ENCODE data around the gene TTC24.
A peak's percentile ranks its signal among the peaks of the same experiment; 100 is the strongest.

TTC24 gene

DNA sequence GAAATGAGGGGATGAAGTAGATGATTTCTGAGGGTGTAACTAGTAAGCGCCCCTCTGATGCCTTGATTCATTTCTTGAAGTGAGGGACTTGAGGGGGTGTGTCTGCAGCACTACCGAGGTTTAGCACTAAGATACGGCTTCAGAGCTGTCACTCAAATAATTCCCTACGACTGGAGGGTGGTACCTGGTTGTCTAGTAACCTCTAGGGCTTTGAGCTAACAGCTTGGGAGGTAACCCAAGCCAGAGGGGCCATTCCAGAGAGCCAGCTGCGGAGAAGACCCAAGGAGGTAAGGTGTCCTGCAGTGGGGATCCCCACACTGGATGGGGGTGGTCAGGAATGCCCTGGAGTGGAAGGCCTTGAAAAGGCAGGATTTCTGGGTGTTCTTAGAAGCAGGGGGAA, at the start of gene TTC24:
TSS of gene TTC24 (plus strand) at position 252 of the 400 bp plus-strand sequence. CDS start 1,642 bp downstream, outside the sequence.
- no peak for DNase-seq (ENCODE audit: low read depth)

DNA sequence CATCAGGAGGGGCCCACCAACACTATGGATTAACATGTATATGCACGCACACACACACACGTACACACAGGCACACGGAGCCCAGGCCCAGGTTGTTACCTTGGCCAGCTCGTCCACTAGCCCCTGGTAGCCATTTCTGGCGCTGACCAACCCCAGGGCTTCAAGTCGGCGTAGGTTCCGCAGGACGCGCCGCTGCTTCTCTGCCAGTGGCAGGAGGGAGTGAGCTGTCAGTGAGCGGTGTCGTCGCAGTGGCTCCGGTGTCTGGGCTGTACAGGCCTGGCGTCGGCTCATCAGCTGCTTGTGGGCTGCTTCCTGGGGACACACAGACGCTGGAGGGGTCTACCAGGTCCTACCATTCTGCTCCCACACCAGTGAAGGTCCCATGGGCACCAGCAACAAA, 49.5 kb upstream of the TTC24 start:
- no peak for DNase-seq (ENCODE audit: low read depth)

DNA sequence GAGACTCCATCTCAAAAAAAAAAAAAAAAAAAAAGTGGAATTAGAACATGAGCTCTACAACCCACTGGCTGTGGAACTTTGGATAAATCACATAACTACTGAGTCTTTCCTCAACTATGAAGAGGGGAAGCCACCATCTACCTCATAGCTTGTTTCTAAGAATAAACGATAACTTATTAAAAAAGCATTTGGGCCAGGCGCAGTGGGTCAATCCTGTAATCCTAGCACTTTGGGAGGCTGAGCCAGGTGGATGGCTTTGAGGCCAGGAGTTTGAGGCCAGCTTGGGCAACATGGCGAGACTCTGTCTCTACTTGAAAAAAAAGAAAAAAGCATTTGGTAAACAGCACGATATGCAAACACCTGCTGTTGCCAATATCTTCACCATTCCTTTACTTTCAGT, 47.1 kb upstream of the TTC24 start:
- DNase-seq (ENCODE audit: low read depth) = no peak

DNA sequence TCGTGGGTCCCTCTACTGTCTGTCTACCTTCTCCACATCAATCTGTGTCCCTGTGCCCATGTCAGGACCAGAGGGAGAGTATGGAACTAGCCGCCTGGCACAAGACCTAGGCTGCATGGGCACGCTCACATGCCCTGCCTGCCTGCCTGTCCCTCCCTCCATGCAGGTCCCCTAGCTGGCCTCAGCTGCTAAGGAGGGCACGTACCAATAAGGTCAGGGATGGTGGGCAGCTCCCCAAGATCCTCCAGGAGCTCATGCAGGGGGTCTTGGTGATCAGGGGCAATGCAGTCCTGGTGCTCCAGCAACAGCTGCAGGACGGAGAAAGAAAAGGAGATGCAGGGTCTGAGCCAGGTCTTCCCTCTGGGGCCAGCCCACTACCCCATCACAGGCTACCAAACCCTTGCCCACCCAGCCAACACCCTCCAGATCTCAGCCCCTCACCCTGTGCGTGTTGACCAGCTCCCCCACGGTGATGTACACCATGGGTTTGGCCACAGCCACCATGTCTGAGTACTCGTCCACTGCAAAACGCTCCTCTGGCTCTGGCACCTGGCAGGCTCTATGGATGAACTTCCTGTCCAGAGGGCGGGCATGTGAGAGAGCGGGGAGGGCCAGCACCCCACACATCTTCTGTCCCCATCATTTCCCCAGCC, 45.8 kb upstream of the TTC24 start:
- DNase-seq (ENCODE audit: low read depth) = no peak

DNA sequence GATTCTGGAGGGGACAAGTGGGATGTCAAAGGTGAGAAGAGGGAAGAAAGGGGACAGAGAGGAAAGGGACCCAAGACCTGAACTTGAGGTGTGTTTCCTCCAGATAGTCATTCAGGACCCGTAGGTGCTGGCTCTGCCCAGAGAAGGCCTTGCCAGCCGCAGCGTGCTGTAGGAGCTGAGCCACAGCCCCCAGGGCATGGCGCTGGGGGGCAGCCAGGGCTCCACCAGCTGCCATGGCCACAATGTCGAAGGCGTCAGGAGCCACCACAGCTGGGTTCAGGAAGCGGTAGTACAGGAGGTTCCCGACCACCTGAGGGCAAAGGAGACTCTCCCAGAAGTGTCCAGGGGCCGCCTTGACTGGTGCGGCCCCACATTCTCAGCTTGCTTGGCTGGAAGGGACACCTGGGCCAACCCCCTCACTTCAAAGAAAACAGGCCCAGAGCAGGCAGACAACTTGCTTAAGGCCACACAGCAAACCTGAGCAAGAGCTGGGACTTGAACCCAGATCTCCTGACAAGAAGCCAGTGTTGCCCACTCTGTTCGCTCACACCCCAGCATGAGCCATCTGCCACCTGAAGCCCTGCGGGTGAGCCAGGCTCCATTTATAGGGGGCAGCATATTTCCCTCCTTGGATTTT, 45.0 kb upstream of the TTC24 start:
- no peak for DNase-seq (ENCODE audit: low read depth)

DNA sequence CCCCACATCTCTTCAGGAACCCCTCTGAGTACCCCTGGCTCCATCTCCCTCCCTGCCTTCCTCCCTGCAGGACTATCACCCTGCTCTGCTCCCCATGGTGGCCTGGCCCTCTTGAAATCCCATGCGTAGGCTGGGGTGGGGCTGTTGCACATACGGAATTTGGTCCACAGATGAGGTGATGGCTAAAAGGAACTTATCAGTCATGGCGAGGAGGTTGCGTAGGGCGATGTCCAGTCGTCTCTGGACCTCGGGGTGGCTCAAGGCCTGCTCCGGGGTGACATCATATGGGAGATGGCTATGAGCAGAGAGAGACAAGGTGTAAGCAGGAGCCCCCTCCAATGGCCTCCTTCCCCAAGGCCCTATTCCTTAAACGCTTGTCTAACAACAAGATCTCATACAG, 42.5 kb upstream of the TTC24 start:
- DNase-seq (ENCODE audit: low read depth) = no peak

DNA sequence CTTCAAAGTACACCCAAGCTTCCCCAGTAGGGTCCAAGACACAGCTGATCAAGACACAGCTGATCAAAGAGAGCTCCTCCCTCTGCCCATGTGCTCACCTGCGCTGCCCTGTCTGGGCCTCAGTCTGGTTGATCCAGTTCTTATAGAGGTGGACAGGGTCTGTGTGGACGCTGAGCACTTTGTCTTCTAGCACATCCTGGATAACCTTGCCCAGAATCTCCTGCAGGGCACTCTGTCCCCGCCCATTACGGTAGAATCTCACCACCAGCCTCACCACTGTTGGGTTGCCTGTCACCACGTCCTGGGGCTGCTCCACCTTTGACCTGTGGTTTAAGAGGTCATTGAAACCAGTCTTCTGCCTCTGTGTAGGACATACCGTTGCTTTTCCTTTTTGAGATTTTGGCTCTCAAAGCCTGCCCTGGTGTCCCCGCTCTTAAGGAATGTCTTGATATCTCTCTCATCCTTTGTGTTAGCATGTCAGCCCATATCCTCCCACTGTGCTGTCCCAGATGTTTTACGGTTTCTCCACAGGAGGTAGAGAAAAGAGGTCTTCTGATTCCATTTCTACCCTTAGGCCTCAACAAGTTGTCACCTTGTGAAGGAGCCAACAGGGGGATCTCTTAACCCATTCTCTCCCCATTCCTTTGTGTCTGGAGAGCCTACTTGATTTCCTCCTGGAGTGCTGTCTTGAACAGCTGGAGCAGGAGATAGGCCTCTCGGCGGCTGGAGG, 40.6 kb upstream of the TTC24 start:
- DNase-seq (ENCODE audit: low read depth) = no peak

DNA sequence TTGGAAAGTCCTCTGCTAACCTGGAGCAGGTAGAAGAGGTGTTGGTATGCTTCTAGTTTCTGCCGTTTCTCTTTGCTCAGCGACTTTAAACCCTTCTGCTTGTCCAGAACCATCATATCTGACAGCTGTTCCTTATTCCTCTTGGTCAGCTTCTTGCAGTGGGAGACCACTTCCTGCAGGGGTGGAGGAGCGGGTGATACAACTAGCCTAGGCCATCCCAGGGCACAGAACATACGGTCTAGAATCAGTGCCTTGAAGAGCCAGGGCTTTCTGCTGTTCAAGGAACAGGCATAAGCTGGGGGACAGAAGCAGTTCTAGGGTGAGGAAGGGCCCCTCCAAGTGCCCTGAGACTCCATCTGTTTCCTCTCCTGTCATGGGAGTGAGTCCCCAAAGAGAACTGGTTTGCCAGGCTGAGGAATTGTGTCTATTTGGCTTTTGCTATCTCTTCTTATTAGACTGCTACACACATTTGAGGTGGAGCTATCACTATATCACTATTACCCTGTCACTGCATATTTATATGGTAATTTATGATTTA, 39.6 kb upstream of the TTC24 start:
- DNase-seq (ENCODE audit: low read depth) = no peak

DNA sequence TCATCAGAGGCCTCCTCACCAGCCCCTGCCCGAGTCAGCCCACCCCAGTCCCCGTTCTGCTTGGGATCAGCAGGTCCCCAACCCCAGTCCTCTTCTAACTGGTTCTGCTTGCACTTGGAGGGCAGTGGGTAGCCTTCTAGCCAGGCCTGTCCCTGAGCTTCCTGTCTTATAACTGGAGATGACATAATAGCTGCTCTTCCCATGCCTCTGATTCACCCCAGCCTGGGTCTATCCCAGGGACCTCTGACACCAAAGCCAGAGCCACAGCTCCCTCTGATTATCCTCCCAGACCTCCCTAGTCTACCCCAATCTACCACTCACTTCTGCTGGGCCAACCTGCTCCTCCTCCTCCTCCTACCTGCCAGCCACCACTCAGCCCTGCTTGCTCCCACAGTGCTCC, 38.6 kb upstream of the TTC24 start:
- peak; percentile 27 for DNase-seq (ENCODE audit: low read depth)

DNA sequence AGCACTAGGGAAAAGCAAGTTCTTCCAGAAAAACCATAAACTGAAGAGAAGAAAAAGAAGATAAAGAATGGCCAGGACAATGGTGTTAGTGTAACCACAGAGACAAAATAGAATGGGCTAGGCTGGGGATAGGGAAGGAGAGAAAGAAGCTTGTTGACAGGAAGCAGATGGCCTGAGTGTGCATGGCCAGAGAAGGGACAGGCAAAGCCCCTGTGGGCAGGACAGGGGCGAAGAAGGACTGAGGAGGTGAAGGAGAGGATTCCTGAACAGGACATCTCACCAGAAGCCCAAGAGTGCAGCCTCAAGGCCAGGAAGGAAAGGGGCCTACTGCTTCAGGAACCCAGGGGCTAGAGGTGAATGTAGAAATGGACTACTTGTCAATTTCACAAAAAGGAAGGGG, 36.5 kb upstream of the TTC24 start:
- no peak for DNase-seq (ENCODE audit: low read depth)

DNA sequence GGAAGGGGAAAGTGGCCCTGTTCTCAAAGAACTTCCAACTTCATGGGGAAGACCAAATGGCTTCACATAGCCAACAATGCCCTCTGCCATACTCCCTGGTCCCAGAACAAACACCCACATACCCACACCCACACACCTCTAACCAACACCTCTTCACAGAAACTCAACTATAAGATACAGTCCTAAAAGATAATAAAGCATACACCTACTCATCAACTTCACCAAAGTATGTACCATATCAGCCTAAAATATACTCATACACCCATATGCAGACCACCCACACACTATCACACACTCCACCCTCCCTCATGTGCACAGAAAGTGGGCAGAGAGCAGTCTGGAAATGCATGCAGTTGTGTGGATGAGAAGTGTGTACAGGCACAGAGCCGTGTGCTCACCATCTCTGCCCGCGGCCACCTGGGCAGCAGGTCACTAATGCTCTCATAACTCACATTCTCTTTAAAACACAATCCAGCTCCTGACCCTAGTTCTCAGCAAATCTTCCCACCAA, 34.9 kb upstream of the TTC24 start:
- DNase-seq (ENCODE audit: low read depth) = no peak

DNA sequence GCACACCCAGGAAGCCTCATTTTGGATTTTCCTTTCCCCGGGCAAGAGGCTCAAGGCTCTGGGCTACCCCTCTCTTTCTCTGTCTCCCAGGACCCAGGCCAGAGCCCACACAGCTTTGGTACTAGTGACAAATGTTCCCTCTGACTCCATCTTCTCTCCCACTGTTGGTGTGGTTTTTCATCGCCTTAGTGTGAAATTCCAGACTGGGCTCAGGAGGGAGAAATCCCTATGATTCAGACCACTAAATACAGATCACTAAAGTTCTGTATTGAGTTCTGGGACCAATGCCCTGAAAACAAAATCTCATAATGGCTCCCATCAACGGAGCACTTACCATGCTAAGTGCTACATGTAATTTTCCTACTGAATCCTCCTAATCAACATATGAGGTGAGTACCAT, 33.3 kb upstream of the TTC24 start:
- DNase-seq (ENCODE audit: low read depth) = no peak

DNA sequence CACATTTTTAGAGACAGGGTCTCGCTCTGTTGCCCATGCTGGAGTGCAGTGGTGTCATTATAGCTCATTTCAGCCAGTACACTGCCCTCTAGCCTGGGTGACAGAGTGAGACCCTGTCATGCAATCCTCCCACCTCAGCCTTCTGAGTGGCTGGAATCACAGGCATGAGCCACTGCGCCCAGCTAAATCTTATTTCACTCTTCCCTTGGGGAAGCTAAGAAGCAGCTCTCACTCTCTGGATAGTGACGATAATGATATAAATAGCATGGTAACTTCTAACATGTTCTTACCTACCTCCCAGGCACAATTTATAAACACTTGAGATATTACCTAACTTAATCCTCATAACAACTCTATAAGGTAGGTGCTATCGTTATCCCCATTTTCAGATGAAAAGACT, 32.1 kb upstream of the TTC24 start:
- no peak for DNase-seq (ENCODE audit: low read depth)

DNA sequence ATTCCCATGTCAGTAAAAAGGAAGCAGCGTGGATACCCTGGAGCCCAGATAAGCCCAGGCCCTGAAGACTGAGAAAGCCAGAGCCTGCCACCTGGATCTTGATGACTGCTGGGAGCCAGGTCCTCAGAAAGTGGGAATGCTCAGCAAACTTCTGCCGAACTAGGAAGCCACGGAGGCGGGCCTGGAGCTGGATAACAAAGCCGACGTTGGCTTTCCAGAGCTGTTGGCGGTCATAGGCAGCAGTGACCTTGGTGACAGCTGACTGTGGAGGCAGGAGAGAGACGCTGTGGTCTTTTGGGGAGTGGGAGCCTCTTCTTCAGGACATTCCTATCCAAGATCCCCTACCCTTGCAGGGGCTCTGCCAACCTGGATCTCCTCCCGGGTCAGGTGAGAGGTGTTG, 31.5 kb upstream of the TTC24 start:
- DNase-seq (ENCODE audit: low read depth) = no peak

DNA sequence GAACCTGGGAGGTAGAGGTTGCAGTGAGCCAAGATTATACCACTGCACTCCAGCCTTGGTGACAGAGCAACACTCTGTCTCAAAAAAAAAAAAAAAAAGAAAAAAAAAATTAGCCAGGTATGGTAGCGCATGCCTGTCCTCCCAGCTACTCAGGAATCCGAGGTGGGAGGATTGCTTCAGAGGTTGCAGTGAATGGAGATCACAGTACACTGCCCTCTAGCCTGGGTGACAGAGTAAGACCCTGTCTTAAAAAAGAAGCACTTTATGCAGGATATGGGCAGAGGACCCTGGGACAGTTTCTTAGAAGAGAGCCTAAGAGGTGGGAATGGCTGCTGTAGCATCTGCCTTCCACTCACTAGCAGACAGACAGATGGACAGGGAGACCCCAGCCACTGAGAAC, 30.1 kb upstream of the TTC24 start:
- no peak for DNase-seq (ENCODE audit: low read depth)

DNA sequence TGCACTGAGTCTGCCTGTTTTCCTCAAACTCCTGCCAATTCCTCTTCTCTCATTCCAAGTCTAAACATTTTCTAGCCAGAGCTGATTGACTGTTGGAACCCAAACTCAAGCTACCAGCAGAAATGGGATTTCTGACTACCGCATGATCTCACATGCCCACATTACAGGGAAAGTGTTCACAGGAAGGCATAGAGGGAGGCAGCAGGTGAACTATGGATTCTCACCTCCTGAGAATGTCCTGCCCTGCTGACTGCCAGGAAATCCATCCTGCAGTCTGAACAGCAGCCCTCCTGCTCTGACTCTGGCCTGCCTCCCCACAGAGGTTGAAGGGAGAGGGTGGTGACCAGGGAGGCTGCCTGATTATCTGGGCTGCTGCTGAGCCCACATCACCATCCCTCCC, 29.7 kb upstream of the TTC24 start:
- no peak for DNase-seq (ENCODE audit: low read depth)

DNA sequence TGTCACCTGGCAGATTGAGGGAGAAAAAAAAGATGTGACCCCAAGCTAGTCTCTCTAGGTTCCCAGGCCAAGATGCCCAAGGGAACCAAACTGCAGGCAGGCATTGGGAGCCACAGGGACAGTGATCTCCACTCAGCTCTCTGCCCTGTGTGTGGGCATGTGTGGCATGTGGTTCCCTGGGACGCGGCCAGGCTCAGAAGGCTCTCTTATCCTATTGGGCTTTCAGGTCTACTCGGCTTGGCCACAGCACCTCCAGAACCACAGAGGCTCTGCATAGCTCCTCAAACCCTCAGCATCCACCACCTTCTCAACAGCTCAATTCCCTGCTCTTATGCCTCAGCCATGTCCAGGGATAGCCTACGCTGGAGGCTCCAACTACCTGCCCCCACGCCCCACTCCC, 29.2 kb upstream of the TTC24 start:
- no peak for DNase-seq (ENCODE audit: low read depth)

DNA sequence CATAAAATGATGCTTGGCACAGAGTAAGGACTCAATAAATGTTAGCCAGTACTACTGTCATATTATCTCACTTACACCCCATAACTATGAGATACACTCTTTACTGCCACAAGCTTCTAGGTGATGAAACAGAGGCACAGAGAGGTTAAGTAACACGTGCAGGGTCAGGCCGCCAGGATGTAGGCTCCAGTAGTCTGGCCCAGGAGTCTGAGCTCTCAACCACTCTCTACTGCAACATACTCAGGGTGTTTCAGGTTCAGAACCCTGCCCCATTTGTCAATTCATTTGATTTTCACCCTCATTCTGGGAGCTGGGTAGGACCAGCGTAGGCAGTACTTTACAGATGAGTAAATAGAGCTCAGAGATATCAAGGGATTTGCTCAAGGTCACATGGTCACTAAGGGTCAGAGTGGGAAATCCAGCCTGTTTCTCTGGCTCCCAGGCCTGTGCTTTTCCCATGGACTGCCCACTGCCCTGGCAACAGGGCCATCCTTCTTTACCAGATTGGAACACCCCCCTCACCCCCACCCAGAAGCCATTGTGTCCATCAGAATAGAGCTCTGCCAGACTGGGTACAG, 28.4 kb upstream of the TTC24 start:
- DNase-seq (ENCODE audit: low read depth) = no peak

DNA sequence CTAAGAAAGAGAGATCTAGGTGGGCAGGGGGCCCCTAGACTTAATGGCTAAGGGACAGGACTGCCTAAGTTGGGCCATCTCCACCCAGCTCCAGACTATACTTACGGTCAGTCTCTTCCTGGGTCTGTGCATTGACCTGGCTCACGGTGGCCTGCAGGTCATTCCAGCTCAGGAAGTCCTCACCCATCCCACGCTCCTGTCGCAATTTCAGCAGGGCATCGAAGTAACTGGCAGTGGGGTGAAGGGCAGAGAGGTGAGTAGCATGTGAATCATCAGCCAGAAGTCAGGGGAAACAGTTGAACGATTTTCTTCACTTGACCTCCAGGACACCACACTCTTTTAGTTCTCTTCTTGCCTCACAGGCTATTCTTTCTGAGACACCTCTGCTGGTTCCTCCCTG, 27.7 kb upstream of the TTC24 start:
- DNase-seq (ENCODE audit: low read depth) = peak; percentile 79

DNA sequence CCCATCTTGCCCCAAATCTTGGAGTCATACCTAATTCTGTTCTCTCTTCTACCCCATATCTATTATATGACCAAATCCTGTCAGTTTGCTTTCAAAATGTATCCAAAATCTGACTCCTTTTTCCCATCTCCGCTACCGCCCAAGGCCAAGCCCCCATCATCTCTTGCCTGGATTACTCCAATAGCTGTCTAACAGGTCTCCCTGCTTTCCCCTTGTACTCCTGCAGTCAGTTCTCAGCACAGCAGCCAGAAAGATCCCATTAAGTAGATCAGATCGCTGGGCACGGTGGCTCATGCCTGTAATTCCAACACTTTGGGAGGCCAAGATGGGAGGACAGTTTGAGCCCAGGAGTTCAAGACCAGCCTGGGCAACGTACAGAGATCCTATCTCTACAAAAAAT, 27.0 kb upstream of the TTC24 start:
- DNase-seq (ENCODE audit: low read depth) = no peak

DNA sequence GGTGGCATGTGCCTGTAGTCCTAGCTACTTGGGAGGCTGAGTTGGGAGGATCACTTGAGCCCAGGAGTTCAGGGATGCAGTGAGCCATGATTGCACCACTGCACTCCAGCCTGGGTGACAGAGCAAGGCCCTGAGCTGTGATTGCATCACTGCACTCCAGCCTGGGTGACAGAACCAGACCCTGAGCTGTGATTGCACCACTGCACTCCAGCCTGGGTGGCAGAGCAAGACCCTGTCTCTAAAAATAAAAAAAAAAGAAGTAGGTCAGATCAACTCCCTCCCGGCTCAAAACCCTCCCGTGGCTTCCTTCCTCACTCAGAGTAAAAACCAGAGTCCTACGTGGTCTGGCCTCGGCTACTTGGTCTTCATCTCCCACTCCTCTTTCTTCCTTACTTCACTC, 26.6 kb upstream of the TTC24 start:
- peak; percentile 17 for DNase-seq (ENCODE audit: low read depth)

DNA sequence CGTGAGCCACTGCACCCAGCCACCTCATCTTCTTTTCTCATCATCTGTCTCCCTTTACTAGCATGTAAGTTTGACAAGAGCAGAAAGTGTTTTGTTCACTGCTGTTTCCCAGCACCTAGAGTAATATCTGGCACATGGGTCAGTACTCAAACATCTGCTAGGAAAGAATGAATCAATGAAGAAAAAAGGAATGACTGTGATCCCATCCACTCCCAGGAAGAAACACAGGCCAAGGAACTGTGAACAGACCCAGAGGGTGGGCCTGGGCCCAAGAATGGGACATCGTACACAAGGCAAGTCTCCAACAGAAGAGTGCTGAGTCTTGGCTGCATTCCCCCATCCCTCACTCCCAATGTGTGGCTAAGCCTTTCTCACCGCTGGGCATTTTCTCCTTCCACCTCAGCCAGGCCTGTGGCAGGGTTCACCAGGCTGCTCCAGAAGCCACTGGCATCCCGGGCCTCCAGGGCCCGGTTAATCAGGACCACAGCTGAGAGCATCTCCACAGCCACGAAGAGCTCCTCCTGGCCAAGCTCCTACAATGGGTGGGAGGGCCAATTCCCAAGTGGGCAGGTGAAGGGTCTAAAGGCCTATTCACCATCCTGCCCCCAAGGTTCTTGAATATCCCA, 25.6 kb upstream of the TTC24 start:
- DNase-seq (ENCODE audit: low read depth) = no peak
